IMR-90 (cell line): Measurements from ENCODE around the gene USP40. TPM values are rescaled to one million over a fixed set of nuclear protein-coding genes. Genes with fewer than 3 reads are reported as not detected.

Experiments
- ATAC-seq: fragments of 200-7000 bp; cut with Tn5 transposase; 2 replicates; pipeline ENCODE4 v1.9.1; 2020; ENCODE audit warnings: low read depth, mild to moderate bottlenecking, moderate library complexity
- BruUV-seq: library from RNA; stranded (reverse); fragments of 400-500 nt; replicated peaks from 2 replicates; lab custom pipeline; 2021; lab: Mats Ljungman, UMichigan
- CTCF ChIA-PET: fragments of 300-600 bp; formaldehyde crosslinking; extraction: SDS; loops from one replicate; lab custom pipeline; 2021; ENCODE audit warnings: antibody characterized with exemption; lab: Yijun Ruan, JAX
- POLR2A ChIA-PET: fragments of 300-600 bp; sonication (Branson Sonifier 250); formaldehyde crosslinking; loops from one replicate; lab custom pipeline; 2022; ENCODE audit warnings: antibody characterized with exemption; ENCODE audit not compliant: unreplicated experiment; lab: Charles Lee
- DNase-seq: peaks from one replicate; pipeline ENCODE4 v3.0.0; 2013
- H2AFZ ChIP-seq: replicated peaks from 2 replicates; pipeline ENCODE3; 2013; ENCODE audit warnings: low read length, mild to moderate bottlenecking; ENCODE audit not compliant: poor library complexity
- H2AK5ac ChIP-seq: 2 replicates; pipeline ENCODE4 v1.6.1; 2013; ENCODE audit warnings: low read depth, low read length, inconsistent platforms
- H2AK9ac ChIP-seq: replicated peaks from 2 replicates; pipeline ENCODE3; 2013; ENCODE audit warnings: mild to moderate bottlenecking, low read depth, low read length, moderate library complexity; ENCODE audit not compliant: poor library complexity
- H2BK120ac ChIP-seq: 2 replicates; pipeline ENCODE4 v1.6.1; 2013; ENCODE audit warnings: low read depth, low read length, inconsistent platforms
- H2BK15ac ChIP-seq: 3 replicates; pipeline ENCODE4 v1.6.1; 2013; ENCODE audit warnings: low read depth, low read length, inconsistent platforms
- H2BK20ac ChIP-seq: 2 replicates; pipeline ENCODE4 v1.6.1; 2013; ENCODE audit warnings: low read depth, mild to moderate bottlenecking, inconsistent platforms, low read length, moderate library complexity
- H2BK5ac ChIP-seq: 2 replicates; pipeline ENCODE4 v1.6.1; 2013; ENCODE audit warnings: mild to moderate bottlenecking, low read depth, low read length, inconsistent platforms; ENCODE audit not compliant: poor library complexity, severe bottlenecking
- H3K14ac ChIP-seq: replicated peaks from 2 replicates; pipeline ENCODE4 v1.6.1; 2013; ENCODE audit warnings: low read depth, low read length, inconsistent platforms
- H3K18ac ChIP-seq: 2 replicates; pipeline ENCODE4 v1.6.1; 2013; ENCODE audit warnings: low read depth, low read length, control low read depth
- H3K23ac ChIP-seq: 2 replicates; pipeline ENCODE4 v1.6.1; 2013; ENCODE audit warnings: low read depth, low read length, inconsistent platforms
- H3K27ac ChIP-seq: 2 replicates; pipeline ENCODE4 v1.5.1; 2013; ENCODE audit warnings: mild to moderate bottlenecking, control low read depth, low read length; ENCODE audit not compliant: insufficient read depth
- H3K27me3 ChIP-seq: 2 replicates; pipeline ENCODE4 v1.6.1; 2013; ENCODE audit warnings: low read length; ENCODE audit not compliant: control insufficient read depth, insufficient read depth
- H3K36me3 ChIP-seq: 2 replicates; pipeline ENCODE4 v1.6.1; 2013; ENCODE audit warnings: low read length, mixed read lengths; ENCODE audit not compliant: control insufficient read depth, insufficient read depth
- H3K4ac ChIP-seq: 2 replicates; pipeline ENCODE4 v1.6.1; 2013; ENCODE audit warnings: low read depth, low read length, inconsistent platforms
- H3K4me1 ChIP-seq: 2 replicates; pipeline ENCODE4 v1.6.1; 2013; ENCODE audit warnings: low read length, mixed read lengths; ENCODE audit not compliant: control insufficient read depth, insufficient read depth
- H3K4me2 ChIP-seq: 2 replicates; pipeline ENCODE4 v1.6.1; 2013; ENCODE audit warnings: low read depth, mild to moderate bottlenecking, control low read depth, low read length, moderate library complexity
- H3K4me3 ChIP-seq: 2 replicates; pipeline ENCODE4 v1.5.1; 2013; ENCODE audit warnings: low read depth, mild to moderate bottlenecking, control low read depth, low read length, moderate library complexity; ENCODE audit not compliant: insufficient read depth
- H3K56ac ChIP-seq: 2 replicates; pipeline ENCODE4 v1.6.1; 2013; ENCODE audit warnings: low read length, inconsistent platforms; ENCODE audit not compliant: insufficient read depth; ENCODE audit errors: extremely low read depth
- H3K79me1 ChIP-seq, 2 experiments: 2 replicates each; pipeline ENCODE4 v1.6.1; 2013; ENCODE audit warnings: low read length in 2 of 2, inconsistent platforms in 1 of 2, low read depth in 1 of 2
- H3K9ac ChIP-seq: 2 replicates; pipeline ENCODE4 v1.6.1; 2013; ENCODE audit warnings: low read depth, low read length, control low read depth
- H3K9me1 ChIP-seq: 2 replicates; pipeline ENCODE4 v1.6.1; 2013; ENCODE audit warnings: low read length, inconsistent platforms; ENCODE audit not compliant: insufficient read depth
- H3K9me3 ChIP-seq: 2 replicates; pipeline ENCODE4 v1.6.1; 2013; ENCODE audit warnings: low read length; ENCODE audit not compliant: control insufficient read depth, insufficient read depth
- H4K20me1 ChIP-seq: 2 replicates; pipeline ENCODE4 v1.6.1; 2013; ENCODE audit warnings: low read length, inconsistent platforms; ENCODE audit not compliant: insufficient read depth
- H4K5ac ChIP-seq: 2 replicates; pipeline ENCODE4 v1.6.1; 2013; ENCODE audit warnings: mild to moderate bottlenecking, low read depth, low read length, control low read depth
- H4K8ac ChIP-seq, 2 experiments: 2 replicates each; pipeline ENCODE4 v1.6.1; 2013; ENCODE audit warnings: low read depth in 2 of 2, low read length in 2 of 2, control low read depth in 1 of 2, inconsistent platforms in 1 of 2
- H4K91ac ChIP-seq: 2 replicates; pipeline ENCODE4 v1.6.1; 2013; ENCODE audit warnings: low read depth, low read length, inconsistent platforms; ENCODE audit not compliant: insufficient read depth
- BHLHE40 ChIP-seq: fragments of 150-350 bp; IDR thresholded peaks from 2 replicates; pipeline ENCODE4 v1.6.1; 2016; ENCODE audit warnings: mild to moderate bottlenecking, low read depth, low read length
- CEBPB ChIP-seq: IDR thresholded peaks from 2 replicates; pipeline ENCODE4 v1.6.1; 2012; ENCODE audit warnings: low read depth, low read length, improper control_type of control experiment
- CHD1 ChIP-seq: IDR thresholded peaks from 2 replicates; pipeline ENCODE4 v1.6.1; 2012; ENCODE audit warnings: low read depth, low read length, improper control_type of control experiment
- CTCF ChIP-seq: conservative IDR thresholded peaks from 2 replicates; pipeline ENCODE4 v1.5.1; 2012; ENCODE audit warnings: mild to moderate bottlenecking, low read depth, low read length, improper control_type of control experiment
- ELK1 ChIP-seq: fragments of 150-350 bp; IDR thresholded peaks from 2 replicates; pipeline ENCODE4 v1.6.1; 2016; ENCODE audit warnings: low read depth, mild to moderate bottlenecking, low read length, moderate library complexity, borderline replicate concordance
- FOS ChIP-seq: fragments of 150-350 bp; IDR thresholded peaks from 2 replicates; pipeline ENCODE4 v1.6.1; 2016; ENCODE audit warnings: low read depth, low read length
- MAFK ChIP-seq: IDR thresholded peaks from 2 replicates; pipeline ENCODE4 v1.6.1; 2012; ENCODE audit warnings: low read depth, low read length, improper control_type of control experiment
- MAZ ChIP-seq: IDR thresholded peaks from 2 replicates; pipeline ENCODE4 v1.6.1; 2012; ENCODE audit warnings: low read depth, mild to moderate bottlenecking, low read length, improper control_type of control experiment, moderate library complexity, borderline replicate concordance
- MXI1 ChIP-seq: IDR thresholded peaks from 2 replicates; pipeline ENCODE4 v1.6.1; 2012; ENCODE audit warnings: low read depth, mild to moderate bottlenecking, low read length, moderate library complexity, borderline replicate concordance
- NFE2L2 ChIP-seq: fragments of 150-350 bp; IDR thresholded peaks from 2 replicates; pipeline ENCODE4 v1.6.1; 2016; ENCODE audit warnings: low read depth, mild to moderate bottlenecking, low read length
- POLR2A ChIP-seq: IDR thresholded peaks from 2 replicates; pipeline ENCODE4 v1.6.1; 2012; ENCODE audit warnings: mild to moderate bottlenecking, low read depth, low read length
- RAD21 ChIP-seq: IDR thresholded peaks from 2 replicates; pipeline ENCODE4 v1.6.1; 2012; ENCODE audit warnings: low read length, improper control_type of control experiment
- RCOR1 ChIP-seq: IDR thresholded peaks from 2 replicates; pipeline ENCODE4 v1.6.1; 2012; ENCODE audit warnings: mild to moderate bottlenecking, low read length, improper control_type of control experiment; ENCODE audit not compliant: insufficient replicate concordance
- RFX5 ChIP-seq: IDR thresholded peaks from 2 replicates; pipeline ENCODE4 v1.8.0; 2012; ENCODE audit warnings: low read depth, mild to moderate bottlenecking, low read length, moderate library complexity
- SMC3 ChIP-seq: fragments of 150-350 bp; IDR thresholded peaks from 2 replicates; pipeline ENCODE4 v1.6.1; 2016; ENCODE audit warnings: low read depth, mild to moderate bottlenecking, antibody characterized with exemption, low read length, moderate library complexity
- USF2 ChIP-seq: fragments of 150-350 bp; IDR thresholded peaks from 2 replicates; pipeline ENCODE4 v1.6.1; 2017; ENCODE audit warnings: mild to moderate bottlenecking, antibody characterized with exemption, low read length, low read depth
- WGBS, 2 experiments: methylation state at CpG; one replicate each; pipeline versions ENCODE4 v1.1.5 to v1.1.7; 2013; ENCODE audit warnings: missing lambda C conversion rate in 2 of 2; ENCODE audit not compliant: insufficient read length in 1 of 2; ENCODE audit errors: extremely low coverage in 2 of 2; 5-methylcytosine and 5-hydroxymethylcytosine counted together
- dilution Hi-C: fragments of 300-500 bp; cut with HindIII; formaldehyde crosslinking; loops from one replicate; pipeline ENCODE4 v1.14.3; 2018; ENCODE audit warnings: low sequenced_read_pairs; ENCODE audit not compliant: unreplicated experiment
- in situ Hi-C: fragments of 300-500 bp; cut with MboI; formaldehyde crosslinking; loops from 3 replicates; pipeline ENCODE4 v1.14.3; 2019; ENCODE audit warnings: low sequenced_read_pairs, inconsistent platforms, mixed read lengths
- intact Hi-C: fragments of 100-400 bp; cut with micrococcal nuclease; formaldehyde crosslinking; loops from 2 replicates; pipeline ENCODE4 v1.10.0; 2022
- polyA plus RNA-seq, 3 experiments: library from polyadenylated mRNA; depleted of rRNA; stranded (reverse); fragments of >200 nt; gene quantifications; 2 replicates each; pipeline ENCODE4 v1.2.3, GENCODE V29; 2012; ENCODE audit warnings: low replicate concordance in 1 of 3
- total RNA-seq: library from RNA; depleted of rRNA; stranded (reverse); fragments of >200 nt; gene quantifications from 2 replicates; pipeline ENCODE4 v1.2.3, GENCODE V29; 2012

USP40 gene
- total and polyA plus RNA-seq, 2 of the 4 experiments (the other 2 are of a cell fraction), result 30.1 to 30.8 TPM

DNA sequence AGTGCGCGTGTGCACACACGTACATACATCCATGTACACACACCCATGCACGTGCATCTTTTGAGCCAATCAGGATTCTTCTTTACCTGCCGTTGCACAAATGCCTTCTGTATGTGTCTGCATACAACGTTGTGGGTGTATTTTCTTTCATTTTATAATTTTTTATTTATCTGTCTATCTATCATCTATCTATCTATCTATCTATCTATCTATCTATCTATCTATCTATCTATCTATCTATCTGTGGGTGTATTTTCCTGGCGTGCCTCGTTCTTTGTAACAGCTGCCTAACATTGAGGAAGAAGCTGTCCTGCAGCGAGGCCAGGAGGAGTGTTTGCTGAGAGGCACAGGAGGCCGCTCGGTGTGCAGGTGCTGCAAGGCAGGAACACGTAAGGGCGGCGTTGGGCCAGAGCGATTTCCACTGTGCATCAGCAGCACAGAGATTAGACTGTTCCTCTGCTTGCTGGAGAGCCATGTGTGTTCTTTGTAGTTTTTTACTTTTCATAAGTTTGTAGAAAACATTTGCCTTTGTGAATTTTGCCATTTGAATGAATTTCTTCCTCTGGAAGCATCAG is 127.9 kb downstream of the USP40 start:
- Histone ChIP-seq H3K9ac (no peak overlapping the region), H3K14ac (no peak overlapping the region), H3K4ac (no peak overlapping the region), H3K36me3 (peaks cover 28% of the 10 kb centered on the region), H3K27me3 (no peaks in the 10 kb centered on the region), H4K5ac (no peak overlapping the region), H4K8ac (no peak overlapping the region), H3K4me2 (no peak overlapping the region), H3K79me1 (peaks cover 0 to 3% of the 10 kb centered on the region in 2 experiments; a peak in 1 of 4 replicates), H3K18ac (no peak overlapping the region), H3K9me3 (no peaks in the 10 kb centered on the region), H2BK20ac (no peak overlapping the region), H3K56ac (no peak overlapping the region), H3K27ac (no peak overlapping the region), H2BK15ac (no peak overlapping the region), H3K4me1 (no peaks in the 10 kb centered on the region), H3K9me1 (peaks cover 5% of the 10 kb centered on the region; the same call in 1 of the 2 replicates), H4K91ac (no peak overlapping the region), H3K23ac (no peak overlapping the region), H2AK9ac (no peak overlapping the region), H2AK5ac (no peak overlapping the region), H3K4me3 (no peak overlapping the region), H2AFZ (no peak overlapping the region), H4K20me1 (no peaks in the 10 kb centered on the region), H2BK5ac (no peak overlapping the region), H2BK120ac (no peak overlapping the region)
- POLR2A ChIA-PET, result no interaction called here
- CTCF ChIA-PET, result interaction anchor here (0.5 to 0.6 kb wide), 2 partner anchors 18 to 1131 kb away, joined by 3 read pairs; no protein-coding TSS in a partner anchor
- TF ChIP-seq BHLHE40, result no peak
- no peak for TF ChIP-seq USF2
- TF ChIP-seq CEBPB, result no peak
- no peak for TF ChIP-seq MAFK
- no peak for TF ChIP-seq CTCF
- no peak for TF ChIP-seq RAD21
- no peak for TF ChIP-seq MXI1
- TF ChIP-seq ELK1, result no peak
- TF ChIP-seq NFE2L2, result no peak
- no peak for TF ChIP-seq FOS
- no peak for TF ChIP-seq POLR2A
- TF ChIP-seq CHD1, result no peak
- TF ChIP-seq SMC3, result no peak
- no peak for TF ChIP-seq MAZ
- no peak for TF ChIP-seq RCOR1
- no peak for TF ChIP-seq RFX5
- no peak for ATAC-seq
- WGBS, 2 experiments, result 96% methylated on average over 4 of the region's 15 CpGs; no CpG with 5 or more reads in 1 of the 2 experiments
- intact Hi-C loops, result no loop called here
- dilution Hi-C loops, result no loop called here
- in situ Hi-C loops, result no loop called here
- no TSS peak for BruUV-seq
- DNase-seq, result no peak
